H1 (cell line): ENCODE measurements around the gene PPP1R7. TPM values are rescaled to one million over a fixed set of nuclear protein-coding genes. Genes with fewer than 3 reads are reported as not detected.

Experiments
- CTCF ChIA-PET: fragments of 300-600 bp; sonication (Branson Sonifier 250); formaldehyde crosslinking; loops from one replicate; lab custom pipeline; 2021; ENCODE audit not compliant: partially characterized antibody; lab: Charles Lee
- POLR2A ChIA-PET: fragments of 300-600 bp; sonication (Branson Sonifier 250); formaldehyde crosslinking; loops from one replicate; lab custom pipeline; 2021; ENCODE audit warnings: inconsistent platforms; ENCODE audit not compliant: partially characterized antibody; lab: Charles Lee
- DNase-seq, 2 experiments: peaks; one replicate each; pipeline versions ENCODE4 v3.0.0 to v3.0.0-alpha.2; 2010 to 2022; ENCODE audit warnings: low spot score in 2 of 2, low read depth in 1 of 2, mixed read lengths in 1 of 2
- FAIRE-seq: peaks from 2 replicates; lab custom pipeline; 2011; peaks lifted over from hg19 to GRCh38; lab: Jason Lieb, UNC
- H2AFZ ChIP-seq: 2 replicates; pipeline ENCODE4 v1.8.1; 2012; ENCODE audit warnings: low read length, inconsistent platforms
- H2AK5ac ChIP-seq: 2 replicates; pipeline ENCODE4 v1.6.1; 2013; ENCODE audit warnings: low read depth, low read length
- H2BK120ac ChIP-seq: replicated peaks from 2 replicates; pipeline ENCODE3; 2013; ENCODE audit warnings: low read depth, low read length, inconsistent platforms
- H2BK12ac ChIP-seq: 2 replicates; pipeline ENCODE4 v1.6.1; 2013; ENCODE audit warnings: low read depth, low read length
- H2BK15ac ChIP-seq: 2 replicates; pipeline ENCODE4 v1.6.1; 2013; ENCODE audit warnings: low read length
- H2BK20ac ChIP-seq: 2 replicates; pipeline ENCODE4 v1.6.1; 2013; ENCODE audit warnings: low read length
- H2BK5ac ChIP-seq: 2 replicates; pipeline ENCODE4 v1.6.1; 2013; ENCODE audit warnings: low read depth, low read length
- H3K14ac ChIP-seq: 2 replicates; pipeline ENCODE4 v1.6.1; 2013; ENCODE audit warnings: inconsistent platforms; ENCODE audit not compliant: insufficient read length
- H3K18ac ChIP-seq: 2 replicates; pipeline ENCODE4 v1.6.1; 2013; ENCODE audit warnings: low read length; ENCODE audit errors: extremely low read depth
- H3K23ac ChIP-seq: 2 replicates; pipeline ENCODE4 v1.6.1; 2013; ENCODE audit warnings: inconsistent platforms; ENCODE audit not compliant: insufficient read length
- H3K23me2 ChIP-seq: 2 replicates; pipeline ENCODE4 v1.6.1; 2013; ENCODE audit warnings: low read depth, low read length
- H3K27ac ChIP-seq: 2 replicates; pipeline ENCODE4 v1.6.1; 2011; ENCODE audit warnings: low read depth, low read length, inconsistent platforms
- H3K27me3 ChIP-seq, 4 experiments: replicated peaks in 1 of 4; 1 replicate in 1 of 4; 2 replicates in 3 of 4; pipeline versions ENCODE4 v1.6.1 to v1.8.1; 2011 to 2013; ENCODE audit warnings: low read length in 3 of 4, mild to moderate bottlenecking in 3 of 4, inconsistent platforms in 2 of 4, mixed read lengths in 2 of 4, moderate library complexity in 1 of 4; ENCODE audit not compliant: control insufficient read depth in 3 of 4, insufficient read depth in 3 of 4; ENCODE audit errors: extremely low read depth in 1 of 4
- H3K36me3 ChIP-seq, 4 experiments: 2 replicates each; pipeline versions ENCODE4 v1.6.1 to v1.8.1; 2011 to 2013; ENCODE audit warnings: mild to moderate bottlenecking in 4 of 4, low read length in 3 of 4, moderate library complexity in 2 of 4, control low read depth in 1 of 4, inconsistent platforms in 1 of 4; ENCODE audit not compliant: insufficient read depth in 4 of 4, control insufficient read depth in 2 of 4
- H3K4ac ChIP-seq: replicated peaks from 2 replicates; pipeline ENCODE3; 2013; ENCODE audit warnings: low read length, low read depth, mixed read lengths, inconsistent platforms; ENCODE audit not compliant: insufficient read length
- H3K4me1 ChIP-seq, 4 experiments: replicated peaks in 1 of 4; 1 replicate in 1 of 4; 2 replicates in 3 of 4; pipeline versions ENCODE4 v1.6.1 to v1.8.1; 2011 to 2013; ENCODE audit warnings: low read length in 3 of 4, inconsistent platforms in 2 of 4, mixed read lengths in 1 of 4; ENCODE audit not compliant: insufficient read depth in 4 of 4, control insufficient read depth in 3 of 4
- H3K4me2 ChIP-seq, 2 experiments: 2 replicates each; pipeline versions ENCODE4 v1.6.1 to v1.8.1; 2011 to 2013; ENCODE audit warnings: low read depth in 2 of 2, low read length in 2 of 2, control low read depth in 1 of 2, inconsistent platforms in 1 of 2, mild to moderate bottlenecking in 1 of 2; ENCODE audit not compliant: insufficient read depth in 1 of 2
- H3K4me3 ChIP-seq, 4 experiments: fragments of 200-600, 300-600 bp in 1 of 4; sonication (generic), shearing (Covaris generic), sonication (Bioruptor Twin) in 1 of 4; 2 replicates each; pipeline versions ENCODE4 v1.5.1 to v1.8.1; 2011 to 2016; ENCODE audit warnings: low read length in 4 of 4, low read depth in 3 of 4, control low read depth in 2 of 4, inconsistent platforms in 2 of 4, mild to moderate bottlenecking in 2 of 4, mixed read lengths in 1 of 4, moderate library complexity in 1 of 4; ENCODE audit not compliant: insufficient read depth in 2 of 4; ENCODE audit errors: extremely low read depth in 1 of 4
- H3K56ac ChIP-seq: replicated peaks from 2 replicates; pipeline ENCODE3; 2013; ENCODE audit warnings: low read depth, mild to moderate bottlenecking, mixed read lengths, low read length, inconsistent platforms; ENCODE audit not compliant: insufficient read length
- H3K79me1 ChIP-seq: 2 replicates; pipeline ENCODE4 v1.6.1; 2013; ENCODE audit warnings: low read depth, low read length, control low read depth
- H3K79me2 ChIP-seq, 2 experiments: 2 replicates each; pipeline versions ENCODE4 v1.6.1 to v1.8.1; 2012 to 2013; ENCODE audit warnings: low read length in 2 of 2, mild to moderate bottlenecking in 2 of 2, inconsistent platforms in 1 of 2; ENCODE audit not compliant: insufficient read depth in 2 of 2, control insufficient read depth in 1 of 2
- H3K9ac ChIP-seq, 4 experiments: replicated peaks in 1 of 4; 1 replicate in 1 of 4; 2 replicates in 3 of 4; pipeline versions ENCODE4 v1.6.1 to v1.8.1; 2011 to 2013; ENCODE audit warnings: low read depth in 3 of 4, low read length in 3 of 4, control low read depth in 2 of 4, mild to moderate bottlenecking in 2 of 4, moderate library complexity in 2 of 4, inconsistent platforms in 1 of 4; ENCODE audit errors: extremely low read depth in 1 of 4
- H3K9me3 ChIP-seq, 2 experiments: 2 replicates each; pipeline versions ENCODE4 v1.6.1 to v1.8.1; 2012 to 2013; ENCODE audit warnings: mild to moderate bottlenecking in 2 of 2, moderate library complexity in 2 of 2, control low read depth in 1 of 2, inconsistent platforms in 1 of 2, low read depth in 1 of 2, low read length in 1 of 2, mixed read lengths in 1 of 2; ENCODE audit not compliant: insufficient read depth in 2 of 2
- H4K20me1 ChIP-seq, 2 experiments: replicated peaks in 1 of 2; 2 replicates each; pipeline versions ENCODE3 to v1.8.1; 2011 to 2013; ENCODE audit warnings: inconsistent platforms in 2 of 2, low read length in 2 of 2, mild to moderate bottlenecking in 1 of 2; ENCODE audit not compliant: insufficient read depth in 2 of 2, control insufficient read depth in 1 of 2
- H4K5ac ChIP-seq: 2 replicates; pipeline ENCODE4 v1.6.1; 2013; ENCODE audit warnings: low read length, low read depth, mixed read lengths, inconsistent platforms; ENCODE audit not compliant: insufficient read length
- H4K8ac ChIP-seq: 2 replicates; pipeline ENCODE4 v1.8.0; 2013; ENCODE audit warnings: mild to moderate bottlenecking, moderate library complexity, low read length, inconsistent platforms; ENCODE audit not compliant: insufficient read depth; ENCODE audit errors: extremely low read depth
- H4K91ac ChIP-seq: replicated peaks from 2 replicates; pipeline ENCODE3; 2013; ENCODE audit warnings: low read length, mixed read lengths, inconsistent platforms; ENCODE audit not compliant: insufficient read length
- BCL11A ChIP-seq, 2 experiments: IDR thresholded peaks; one replicate each; pipeline ENCODE4 v1.6.1; 2011; ENCODE audit warnings: low read depth in 2 of 2, low read length in 2 of 2, mild to moderate bottlenecking in 2 of 2
- FOSL1 ChIP-seq: IDR thresholded peaks from 2 replicates; pipeline ENCODE4 v1.6.1; 2011; ENCODE audit warnings: mild to moderate bottlenecking, low read depth, low read length, moderate library complexity; ENCODE audit not compliant: insufficient read depth
- HDAC2 ChIP-seq, 2 experiments: fragments of 300-600 bp in 1 of 2; sonication (generic) in 1 of 2; IDR thresholded peaks; 2 replicates each; pipeline ENCODE4 v1.6.1; 2011 to 2012; ENCODE audit warnings: low read depth in 2 of 2, low read length in 2 of 2, mild to moderate bottlenecking in 2 of 2, moderate library complexity in 2 of 2, borderline replicate concordance in 1 of 2, inconsistent platforms in 1 of 2
- HDAC6 ChIP-seq: IDR thresholded peaks from one replicate; pipeline ENCODE4 v1.7.1; 2012; ENCODE audit warnings: low read depth, mild to moderate bottlenecking, inconsistent platforms, low read length, moderate library complexity
- JUN ChIP-seq: IDR thresholded peaks from 2 replicates; pipeline ENCODE4 v1.6.1; 2011; ENCODE audit warnings: low read depth, mild to moderate bottlenecking, improper control_type of control experiment, low read length
- RNF2 ChIP-seq: fragments of 200-900, 300-1000 bp; sonication (generic); IDR thresholded peaks from 2 replicates; pipeline ENCODE4 v1.7.1; 2016; ENCODE audit warnings: borderline replicate concordance, low read depth, mild to moderate bottlenecking, antibody characterized with exemption, low read length; ENCODE audit not compliant: poor library complexity, severe bottlenecking; ENCODE audit errors: missing control alignments
- SAP30 ChIP-seq: fragments of 300-600 bp; sonication (generic); IDR thresholded peaks from 2 replicates; pipeline ENCODE4 v1.7.1; 2012; ENCODE audit warnings: low read length, moderate library complexity, mild to moderate bottlenecking, inconsistent platforms; ENCODE audit not compliant: insufficient read depth, insufficient replicate concordance
- SIRT6 ChIP-seq: IDR thresholded peaks from one replicate; pipeline ENCODE4 v1.7.1; 2012; ENCODE audit warnings: low read length, inconsistent platforms
- SRF ChIP-seq: IDR thresholded peaks from 2 replicates; pipeline ENCODE4 v1.6.1; 2011; ENCODE audit warnings: mild to moderate bottlenecking, low read depth, low read length, moderate library complexity
- TAF1 ChIP-seq: IDR thresholded peaks from 2 replicates; pipeline ENCODE4 v1.6.1; 2011; ENCODE audit warnings: mild to moderate bottlenecking, low read depth, low read length
- WGBS, 2 experiments: shearing (Covaris generic) in 1 of 2; methylation state at CpG; one replicate each; pipeline versions ENCODE4 v1.1.6 to v1.1.7; 2013 to 2015; ENCODE audit warnings: low lambda C conversion rate in 2 of 2, mixed read lengths in 2 of 2, inconsistent platforms in 1 of 2, low coverage in 1 of 2, missing lambda C conversion rate in 1 of 2; ENCODE audit not compliant: insufficient replicate concordance in 2 of 2, insufficient coverage in 1 of 2, insufficient read length in 1 of 2; ENCODE audit errors: extremely low coverage in 1 of 2, missing lambda C conversion rate in 1 of 2; 5-methylcytosine and 5-hydroxymethylcytosine counted together
- polyA plus RNA-seq, 7 experiments: library from polyadenylated mRNA; depleted of rRNA in 3 of 7; stranded (reverse) in 5 of 7; unstranded in 2 of 7; fragments of >200 nt in 5 of 7; fragments of 200-250 nt in 2 of 7; gene quantifications; 1 replicate in 5 of 7; 2 replicates in 1 of 7; 4 replicates in 1 of 7; pipeline versions ENCODE4 v1.2.1 to v1.2.3, GENCODE V29; 2011 to 2013; ENCODE audit warnings: missing spikeins in 2 of 7, mixed read lengths in 2 of 7
- total RNA-seq: library from RNA; stranded (reverse); fragmentation: NEBNext Ultra II Directional; extraction: Animal tissue kit (Norgen Biotek cat#: 25700); gene quantifications from 2 replicates; pipeline ENCODE4 v1.2.1, GENCODE V29; 2021
- TF ChIP-seq, protein P1 (sequence below): IDR thresholded peaks from 2 replicates; pipeline ENCODE4 v1.6.1; 2012; ENCODE audit warnings: inconsistent platforms
- TF ChIP-seq, protein P2 (sequence below): IDR thresholded peaks from 2 replicates; pipeline ENCODE4 v1.6.1; 2011; ENCODE audit warnings: low read depth, mild to moderate bottlenecking, low read length; ENCODE audit not compliant: insufficient read depth

Gene PPP1R7
- total and polyA plus RNA-seq, 2 of the 8 experiments (the other 6 are each of a cell fraction or from before 2014, with no cell fraction given) = 22.2 to 64.0 TPM

DNA sequence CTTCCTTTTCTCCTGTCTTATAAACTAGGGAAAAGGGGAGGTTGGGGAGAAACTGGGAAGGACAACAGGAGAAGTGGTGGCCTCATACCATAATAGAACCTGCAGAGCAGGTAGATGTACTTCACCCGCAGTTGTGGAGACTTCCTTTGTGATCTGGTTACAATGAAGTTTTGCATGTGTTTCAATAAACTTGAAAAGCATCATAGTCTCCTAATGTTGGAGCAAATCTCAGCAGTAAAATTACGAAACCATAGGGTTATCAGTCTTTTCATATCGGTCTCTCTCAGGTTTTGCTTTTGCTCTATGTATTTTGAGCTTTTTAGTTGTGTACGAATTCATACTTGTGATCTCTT, 68.7 kb downstream of the PPP1R7 start:
- no peak overlapping the region for H2BK120ac ChIP-seq
- H3K23me2 ChIP-seq = peaks cover 7% of the 10 kb centered on the region; the same call in 1 of the 2 replicates
- H3K4me2 ChIP-seq = peak overlapping the region; percentile 65 to 85
- no peak overlapping the region; a peak in 2 of 7 replicates for H3K9ac ChIP-seq
- H4K5ac ChIP-seq = no peak overlapping the region
- H3K4me1 ChIP-seq = peaks cover 0 to 18% (median 10%) of the 10 kb centered on the region in 4 experiments; a peak in 6 of 7 replicates
- H4K20me1 ChIP-seq = no peaks in the 10 kb centered on the region
- no peaks in the 10 kb centered on the region for H3K27me3 ChIP-seq
- H3K9me3 ChIP-seq = no peaks in the 10 kb centered on the region
- no peak overlapping the region for H3K23ac ChIP-seq
- H2BK20ac ChIP-seq = no peak overlapping the region
- no peaks in the 10 kb centered on the region; a peak in 2 of 4 replicates for H3K79me2 ChIP-seq
- no peak overlapping the region for H3K14ac ChIP-seq
- H3K4ac ChIP-seq = no peak overlapping the region
- H4K91ac ChIP-seq = no peak overlapping the region
- H3K27ac ChIP-seq = no peak overlapping the region
- peak overlapping the region; percentile 61 to 75 (median 62) for H3K4me3 ChIP-seq
- no peak overlapping the region for H2BK12ac ChIP-seq
- no peak overlapping the region for H3K56ac ChIP-seq
- no peak overlapping the region for H2BK5ac ChIP-seq
- FAIRE-seq (no peak), DNase-seq (no peak)
- no peak overlapping the region for H3K18ac ChIP-seq
- no peak overlapping the region for H2AFZ ChIP-seq
- H4K8ac ChIP-seq = no peak overlapping the region
- no peaks in the 10 kb centered on the region for H3K36me3 ChIP-seq
- H2BK15ac ChIP-seq = no peak overlapping the region
- H3K79me1 ChIP-seq = no peaks in the 10 kb centered on the region; the same call in 1 of the 2 replicates
- no peak overlapping the region for H2AK5ac ChIP-seq
- WGBS, 2 experiments = 61% methylated on average over 4 of the region's 4 CpGs; no CpG with 5 or more reads in 1 of the 2 experiments
- ChIA-PET POLR2A (interaction anchor here (1.0 to 1.6 kb wide), 2 partner anchors 14 to 96 kb away, joined by 3 to 6 read pairs; partner anchors contain the start of genes HDLBP and SEPTIN2), CTCF (interaction anchor here (0.5 to 1.5 kb wide), 7 partner anchors 10 to 144 kb away, joined by 3 to 6 read pairs (median 3); partner anchors contain the start of gene ANO7)
- TF ChIP-seq HDAC6 (no peak), SIRT6 (no peak), SAP30 (no peak), RNF2 (no peak), HDAC2 (IDR thresholded peaks at IDR 0.05; ENCODE audit: borderline replicate concordance in 1 of 2, low read depth in 2 of 2, low read length in 2 of 2) (no peak), FOSL1 (no peak), SRF (no peak), JUN (no peak), TAF1 (no peak), BCL11A (IDR thresholded peaks at IDR 0.05; ENCODE audit: low read depth in 2 of 2, low read length in 2 of 2) (no peak)
- TF ChIP-seq, protein P1, sequence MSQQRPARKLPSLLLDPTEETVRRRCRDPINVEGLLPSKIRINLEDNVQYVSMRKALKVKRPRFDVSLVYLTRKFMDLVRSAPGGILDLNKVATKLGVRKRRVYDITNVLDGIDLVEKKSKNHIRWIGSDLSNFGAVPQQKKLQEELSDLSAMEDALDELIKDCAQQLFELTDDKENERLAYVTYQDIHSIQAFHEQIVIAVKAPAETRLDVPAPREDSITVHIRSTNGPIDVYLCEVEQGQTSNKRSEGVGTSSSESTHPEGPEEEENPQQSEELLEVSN = no peak
- TF ChIP-seq, protein P2, sequence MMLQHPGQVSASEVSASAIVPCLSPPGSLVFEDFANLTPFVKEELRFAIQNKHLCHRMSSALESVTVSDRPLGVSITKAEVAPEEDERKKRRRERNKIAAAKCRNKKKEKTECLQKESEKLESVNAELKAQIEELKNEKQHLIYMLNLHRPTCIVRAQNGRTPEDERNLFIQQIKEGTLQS = no peak
